ENCODE results near the gene KIF14. TPM values are rescaled to one million over a fixed set of nuclear protein-coding genes. Genes with fewer than 3 reads are reported as not detected.

KIF14 gene
- total and polyA plus RNA-seq, 2 of the 8 experiments (the other 6 are each of a cell fraction or from before 2014, with no cell fraction given) = 2.6 to 23.3 TPM

DNA sequence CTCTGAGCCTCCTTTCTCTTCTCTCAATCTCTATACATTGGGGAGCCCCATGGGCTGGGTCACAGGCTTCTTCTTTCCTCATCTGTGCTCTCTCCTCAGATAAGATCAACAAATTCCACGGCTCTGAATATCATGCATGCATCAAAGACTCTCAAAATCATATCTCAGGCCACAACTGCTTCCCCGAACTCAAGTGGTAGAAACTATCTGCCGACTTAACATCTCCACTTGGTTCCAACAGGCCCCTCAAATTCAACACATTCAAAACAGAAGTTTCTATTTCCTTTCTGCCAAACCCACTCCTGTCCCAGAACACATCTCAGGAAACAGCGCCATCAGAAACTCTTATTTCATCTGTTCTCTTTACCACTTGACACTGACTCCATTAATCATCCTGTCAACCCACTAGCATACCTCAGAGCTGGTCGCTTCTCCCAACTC, 32.5 kb upstream of the KIF14 start:
- Histone ChIP-seq H2BK120ac (replicated peaks; ENCODE audit: low read depth, low read length) (no peak overlapping the region), H2BK15ac (ENCODE audit: low read length) (no peak overlapping the region), H3K9me3 (ENCODE audit: insufficient read depth in 2 of 2, low read depth in 1 of 2, low read length in 1 of 2) (no peaks in the 10 kb centered on the region), H2BK5ac (ENCODE audit: low read depth, low read length) (no peak overlapping the region), H3K27me3 (replicated peaks in 1 of 4; ENCODE audit: control insufficient read depth in 3 of 4, extremely low read depth in 1 of 4, insufficient read depth in 3 of 4, low read length in 3 of 4) (no peaks in the 10 kb centered on the region), H3K9ac (replicated peaks in 1 of 4; ENCODE audit: extremely low read depth in 1 of 4, low read depth in 3 of 4, low read length in 3 of 4) (no peak overlapping the region), H3K36me3 (ENCODE audit: control insufficient read depth in 2 of 4, insufficient read depth in 4 of 4, low read length in 3 of 4) (peaks cover 3 to 30% (median 18%) of the 10 kb centered on the region in 4 experiments), H3K4me3 (ENCODE audit: extremely low read depth in 1 of 4, insufficient read depth in 2 of 4, low read depth in 3 of 4, low read length in 4 of 4) (no peak overlapping the region), H2BK12ac (ENCODE audit: low read depth, low read length) (no peak overlapping the region), H3K56ac (replicated peaks; ENCODE audit: insufficient read length, low read depth, low read length) (no peak overlapping the region), H3K79me1 (ENCODE audit: low read depth, low read length) (no peaks in the 10 kb centered on the region), H3K23ac (ENCODE audit: insufficient read length) (no peak overlapping the region), H4K8ac (ENCODE audit: extremely low read depth, insufficient read depth, low read length) (no peak overlapping the region), H3K18ac (ENCODE audit: extremely low read depth, low read length) (no peak overlapping the region), H2AK5ac (ENCODE audit: low read depth, low read length) (no peak overlapping the region), H2AFZ (ENCODE audit: low read length) (no peak overlapping the region), H3K23me2 (ENCODE audit: low read depth, low read length) (no peaks in the 10 kb centered on the region), H3K4ac (replicated peaks; ENCODE audit: insufficient read length, low read depth, low read length) (no peak overlapping the region), H2BK20ac (ENCODE audit: low read length) (no peak overlapping the region), H4K5ac (ENCODE audit: insufficient read length, low read depth, low read length) (no peak overlapping the region), H3K14ac (ENCODE audit: insufficient read length) (no peak overlapping the region), H3K79me2 (ENCODE audit: control insufficient read depth in 1 of 2, insufficient read depth in 2 of 2, low read length in 2 of 2) (no peaks in the 10 kb centered on the region), H4K91ac (replicated peaks; ENCODE audit: insufficient read length, low read length) (no peak overlapping the region), H4K20me1 (replicated peaks in 1 of 2; ENCODE audit: control insufficient read depth in 1 of 2, insufficient read depth in 2 of 2, low read length in 2 of 2) (no peaks in the 10 kb centered on the region), H3K4me1 (replicated peaks in 1 of 4; ENCODE audit: control insufficient read depth in 3 of 4, insufficient read depth in 4 of 4, low read length in 3 of 4) (no peaks in the 10 kb centered on the region; a peak in 1 of 7 replicates), H3K27ac (ENCODE audit: low read depth, low read length) (no peak overlapping the region), H3K4me2 (ENCODE audit: insufficient read depth in 1 of 2, low read depth in 2 of 2, low read length in 2 of 2) (no peak overlapping the region)
- POLR2A ChIA-PET (ENCODE audit: partially characterized antibody) = interaction anchor here (1.2 kb wide), 1 partner anchor 17 kb away, joined by 3 read pairs; no protein-coding TSS in a partner anchor
- no peak for FAIRE-seq
- CTCF ChIA-PET (ENCODE audit: partially characterized antibody) = interaction anchor here (0.6 to 2.2 kb wide), 4 partner anchors 9 to 30 kb away, joined by 3 to 7 read pairs (median 3); no protein-coding TSS in a partner anchor
- 95% methylated on average over 5 of the region's 5 CpGs; no CpG with 5 or more reads in 1 of the 2 experiments for WGBS, 2 experiments (ENCODE audit: extremely low coverage in 1 of 2, insufficient coverage in 1 of 2, insufficient read length in 1 of 2, insufficient replicate concordance in 2 of 2, low coverage in 1 of 2, low lambda C conversion rate in 2 of 2, missing lambda C conversion rate in 1 of 2)
- no peak for DNase-seq (ENCODE audit: low read depth in 1 of 2, low spot score in 2 of 2)
- no peak for TF ChIP-seq EGR1 (IDR thresholded peaks at IDR 0.05; ENCODE audit: borderline replicate concordance, low read depth, low read length)
- no peak for TF ChIP-seq SUZ12 (IDR thresholded peaks at IDR 0.05; ENCODE audit: low read length)
- TF ChIP-seq RBBP5 (IDR thresholded peaks at IDR 0.05; ENCODE audit: borderline replicate concordance, low read depth, low read length) = no peak
- TF ChIP-seq BACH1 (IDR thresholded peaks at IDR 0.05; ENCODE audit: low read length) = no peak
- no peak for TF ChIP-seq TCF12 (IDR thresholded peaks at IDR 0.05; ENCODE audit: low read depth, low read length)
- TF ChIP-seq BCL11A (IDR thresholded peaks at IDR 0.05; ENCODE audit: low read depth in 2 of 2, low read length in 2 of 2) = no peak
- no peak for TF ChIP-seq MAFK (IDR thresholded peaks at IDR 0.05; ENCODE audit: low read depth, low read length)
- no peak for TF ChIP-seq HDAC6 (IDR thresholded peaks at IDR 0.05; ENCODE audit: low read depth, low read length)
- no peak for TF ChIP-seq NANOG (IDR thresholded peaks at IDR 0.05; ENCODE audit: insufficient read depth, low read depth, low read length, poor library complexity, severe bottlenecking)
- no peak for TF ChIP-seq SP4 (IDR thresholded peaks at IDR 0.05; ENCODE audit: low read length)
- TF ChIP-seq, protein P1, sequence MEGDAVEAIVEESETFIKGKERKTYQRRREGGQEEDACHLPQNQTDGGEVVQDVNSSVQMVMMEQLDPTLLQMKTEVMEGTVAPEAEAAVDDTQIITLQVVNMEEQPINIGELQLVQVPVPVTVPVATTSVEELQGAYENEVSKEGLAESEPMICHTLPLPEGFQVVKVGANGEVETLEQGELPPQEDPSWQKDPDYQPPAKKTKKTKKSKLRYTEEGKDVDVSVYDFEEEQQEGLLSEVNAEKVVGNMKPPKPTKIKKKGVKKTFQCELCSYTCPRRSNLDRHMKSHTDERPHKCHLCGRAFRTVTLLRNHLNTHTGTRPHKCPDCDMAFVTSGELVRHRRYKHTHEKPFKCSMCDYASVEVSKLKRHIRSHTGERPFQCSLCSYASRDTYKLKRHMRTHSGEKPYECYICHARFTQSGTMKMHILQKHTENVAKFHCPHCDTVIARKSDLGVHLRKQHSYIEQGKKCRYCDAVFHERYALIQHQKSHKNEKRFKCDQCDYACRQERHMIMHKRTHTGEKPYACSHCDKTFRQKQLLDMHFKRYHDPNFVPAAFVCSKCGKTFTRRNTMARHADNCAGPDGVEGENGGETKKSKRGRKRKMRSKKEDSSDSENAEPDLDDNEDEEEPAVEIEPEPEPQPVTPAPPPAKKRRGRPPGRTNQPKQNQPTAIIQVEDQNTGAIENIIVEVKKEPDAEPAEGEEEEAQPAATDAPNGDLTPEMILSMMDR (IDR thresholded peaks at IDR 0.05; ENCODE audit: control extremely low read depth in 1 of 3, insufficient read depth in 1 of 3, low read depth in 1 of 3, low read length in 3 of 3) = no peak
- no peak for TF ChIP-seq POU5F1 (IDR thresholded peaks at IDR 0.05; ENCODE audit: low read depth, low read length)

All from H1 (cell line).